Body of pancreas (tissue), 4 donors: ENCODE results near the gene KATNAL1. TPM values are rescaled to one million over a fixed set of nuclear protein-coding genes. Genes with fewer than 3 reads are reported as not detected.
A peak's percentile ranks its signal among the peaks of the same experiment; 100 is the strongest.

Experiments used
- ATAC-seq: fragments of 150-250 bp; one replicate; pipeline ENCODE4 v1.9.1; 2016
- DNase-seq, 4 donors: peaks; one replicate each; pipeline ENCODE4 v3.0.0-alpha.2; 2019
- H3K27ac ChIP-seq, 4 donors: fragments of 200-600 bp; sonication (generic); 1 replicate in 3 of 4; 2 replicates in 1 of 4; pipeline versions ENCODE4 v1.5.1 to v1.6.1; 2016 to 2019; ENCODE audit warnings: mild to moderate bottlenecking in 1 of 4, mixed read lengths in 1 of 4, moderate library complexity in 1 of 4
- H3K27me3 ChIP-seq, 2 donors: fragments of 200-600 bp; sonication (generic); one replicate each; pipeline ENCODE4 v1.6.0; 2016; ENCODE audit warnings: mild to moderate bottlenecking in 1 of 2
- H3K36me3 ChIP-seq, 2 donors: fragments of 200-600 bp; sonication (generic); replicated peaks in 1 of 2; 2 replicates each; pipeline ENCODE4 v1.5.1; 2016; ENCODE audit warnings: low read depth in 2 of 2; ENCODE audit not compliant: insufficient read depth in 1 of 2
- H3K4me1 ChIP-seq: fragments of 200-600 bp; sonication (generic); one replicate; pipeline ENCODE4 v1.6.0; 2016
- H3K4me3 ChIP-seq, 2 donors: fragments of 200-600 bp; sonication (generic); 1 replicate in 1 of 2; 2 replicates in 1 of 2; pipeline ENCODE4 v1.5.1; 2016 to 2019
- H3K9me3 ChIP-seq, 3 donors: fragments of 200-600 bp; sonication (generic); 1 replicate in 2 of 3; 2 replicates in 1 of 3; pipeline ENCODE4 v1.5.1; 2016
- CTCF ChIP-seq, 7 experiments: fragments of 450-650 bp in 4 of 7; fragments of 200-600 bp in 3 of 7; sonication (generic) in 3 of 7; IDR thresholded peaks; one replicate each; pipeline ENCODE4 v1.5.1; 2016 to 2019; ENCODE audit warnings: antibody characterized with exemption in 7 of 7
- POLR2A ChIP-seq, 3 donors: fragments of 450-650 bp; IDR thresholded peaks; one replicate each; pipeline ENCODE4 v1.6.1; 2016; ENCODE audit warnings: antibody characterized with exemption in 3 of 3, mild to moderate bottlenecking in 2 of 3
- WGBS, 2 donors: methylation state at CpG; one replicate each; pipeline ENCODE4 v1.1.5; 2017; 5-methylcytosine and 5-hydroxymethylcytosine counted together
- intact Hi-C: fragments of 100-400 bp; cut with DNase I; formaldehyde crosslinking; loops from one replicate; pipeline ENCODE4 v1.15.1; 2023
- total RNA-seq, 2 donors: library from RNA; depleted of rRNA; stranded (reverse); fragments of >200 nt; gene quantifications; one replicate each; pipeline ENCODE4 v1.1.0, GENCODE V29; 2016

The KATNAL1 gene
- total RNA-seq, 2 donors from 2014 or later = 6.5 to 6.6 TPM

- DNase-seq = peak in 3 of 4 donors; percentile 22 to 50 (median 25)
- Histone ChIP-seq H3K36me3 (no peaks in the 10 kb centered on the region), H3K4me3 (no peak overlapping the region), H3K4me1 (peaks cover 9% of the 10 kb centered on the region), H3K9me3 (no peaks in the 10 kb centered on the region), H3K27ac (no peak overlapping the region), H3K27me3 (no peaks in the 10 kb centered on the region)
- WGBS, 2 donors = 73 to 82% methylated on average over 5 of the region's 5 CpGs
- no peak for TF ChIP-seq CTCF (IDR thresholded peaks at IDR 0.05)
- no peak for TF ChIP-seq POLR2A (IDR thresholded peaks at IDR 0.05)
- intact Hi-C loops = no loop called here
- ATAC-seq = no peak
Measured at GRCh38 chr13:30346153-30346788, 38.9 kb upstream of the KATNAL1 start.

DNA sequence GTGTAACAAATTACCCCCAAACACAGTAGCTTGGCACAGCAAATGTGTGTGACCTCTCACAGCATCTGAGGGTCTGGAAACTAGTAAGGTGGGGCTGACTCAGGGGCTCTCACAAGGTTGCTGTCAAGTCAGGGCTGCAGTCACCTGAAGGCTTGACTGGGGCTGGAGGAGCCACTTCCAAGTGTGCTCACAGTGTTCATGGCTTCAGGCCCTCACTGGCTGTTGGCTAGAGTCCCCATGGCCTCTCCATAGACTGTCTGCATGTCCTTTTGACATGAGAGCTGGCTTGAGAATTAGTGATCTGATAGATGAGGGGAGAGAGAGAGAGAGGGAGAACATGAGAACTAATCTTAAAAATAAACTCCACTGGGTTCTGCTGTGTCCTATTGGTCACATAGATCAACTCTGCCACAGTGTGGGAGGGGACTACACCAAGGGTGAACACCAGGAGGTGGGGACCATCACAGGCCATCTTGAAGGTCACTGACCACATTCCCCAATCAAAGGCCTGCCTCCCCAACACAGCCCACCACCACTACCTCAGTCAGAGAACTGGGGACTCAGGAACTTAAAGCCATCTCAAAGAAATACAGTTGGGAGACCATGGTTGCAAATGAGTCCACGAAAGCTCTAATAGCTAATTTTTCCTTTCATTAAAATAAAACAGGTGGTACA is 38.2 kb upstream of the KATNAL1 start:
- 80 to 88% methylated on average over 1 of the region's 1 CpG for WGBS, 2 donors
- peaks cover 10% of the 10 kb centered on the region for H3K4me1 ChIP-seq
- no peak for TF ChIP-seq CTCF (IDR thresholded peaks at IDR 0.05)
- TF ChIP-seq POLR2A (IDR thresholded peaks at IDR 0.05) = no peak
- no peak overlapping the region for H3K4me3 ChIP-seq
- intact Hi-C loops = no loop called here
- ATAC-seq (no peak), DNase-seq (no peak)
- H3K27ac ChIP-seq = no peak overlapping the region
- no peaks in the 10 kb centered on the region for H3K27me3 ChIP-seq
- H3K9me3 ChIP-seq = no peaks in the 10 kb centered on the region
- no peaks in the 10 kb centered on the region for H3K36me3 ChIP-seq

GRCh38 chr13:30341815-30342570 is 34.6 kb upstream of the KATNAL1 start:
- TF ChIP-seq POLR2A (IDR thresholded peaks at IDR 0.05) (no peak), CTCF (IDR thresholded peaks at IDR 0.05) (no peak)
- DNase-seq (peak; percentile 75 to 90 (median 82)), ATAC-seq (peak; percentile 90)
- Histone ChIP-seq H3K27me3 (no peaks in the 10 kb centered on the region), H3K36me3 (no peaks in the 10 kb centered on the region), H3K4me1 (peaks cover 18% of the 10 kb centered on the region), H3K9me3 (no peaks in the 10 kb centered on the region), H3K27ac (peak overlapping the region; percentile 0 to 60 (median 50)), H3K4me3 (no peak overlapping the region)
- 28 to 31% methylated on average over 9 of the region's 9 CpGs for WGBS, 2 donors
- intact Hi-C loops = no loop called here

DNA sequence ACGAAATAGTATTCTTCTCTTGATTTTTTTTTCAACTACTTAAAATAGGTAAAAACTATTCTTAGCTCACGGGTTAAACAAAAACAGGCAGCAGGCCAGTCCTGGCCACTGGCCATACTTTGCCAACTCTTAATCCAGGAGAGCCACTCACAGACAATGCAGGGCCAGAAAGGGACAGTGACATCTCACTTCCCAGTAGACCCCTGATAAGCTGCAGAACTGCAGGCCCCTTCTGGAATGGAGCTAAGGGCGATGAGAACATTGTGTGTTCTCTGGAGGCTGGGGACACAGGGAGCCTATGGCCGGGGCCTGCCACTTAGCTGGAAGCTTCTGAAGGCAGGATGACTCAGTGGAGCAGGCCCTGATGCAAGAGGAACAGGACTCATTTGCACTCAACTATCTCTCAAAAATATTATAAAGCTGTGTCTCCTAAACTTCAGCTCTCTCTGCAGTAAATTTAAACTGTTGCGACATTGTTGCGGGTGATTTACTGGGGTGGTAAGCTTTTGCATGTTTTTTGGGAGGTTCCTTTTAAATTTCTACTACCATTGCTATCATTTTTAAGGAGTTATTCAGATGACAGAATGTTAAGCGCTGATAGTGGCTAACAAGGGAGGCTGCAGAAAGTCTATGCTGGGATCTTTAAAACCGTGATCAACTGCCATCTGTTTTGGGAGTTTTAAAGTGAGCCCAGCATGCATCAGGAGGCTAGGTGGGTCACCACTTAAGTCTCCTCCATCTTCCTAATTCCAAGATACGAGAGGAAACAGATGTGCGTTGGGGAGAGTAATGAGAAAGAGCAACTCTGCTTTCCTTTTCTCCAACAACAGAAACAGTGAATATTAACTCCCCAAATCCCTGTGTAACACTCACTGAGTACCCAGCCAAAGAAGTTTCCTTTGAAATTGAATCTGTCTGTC is 33.2 kb upstream of the KATNAL1 start:
- peaks cover 18% of the 10 kb centered on the region for H3K4me1 ChIP-seq

More for the DNA sequence above, 33.2 kb upstream of the KATNAL1 start:
- Histone ChIP-seq H3K27me3 (no peaks in the 10 kb centered on the region), H3K36me3 (no peaks in the 10 kb centered on the region), H3K27ac (no peak overlapping the region), H3K4me3 (no peak overlapping the region), H3K9me3 (no peaks in the 10 kb centered on the region)
- ATAC-seq = peak; percentile 47
- DNase-seq = peak in 3 of 4 donors; percentile 42 to 53 (median 50)
- WGBS, 2 donors = 62 to 63% methylated on average over 10 of the region's 10 CpGs
- TF ChIP-seq CTCF (IDR thresholded peaks at IDR 0.05) (no peak), POLR2A (IDR thresholded peaks at IDR 0.05) (no peak)
- intact Hi-C loops = no loop called here
